GM19351 (cell line): ENCODE measurements around the gene CTAG1B.
"Not testable (repeated sequence)": the region's sequence is repeated elsewhere in the genome, so short reads cannot be mapped to it uniquely, and the experiment has no call there.

Experiments used
- ATAC-seq: cut with Tn5 transposase; IDR thresholded peaks from one replicate; pipeline ENCODE4 v1.9.1; 2021; ENCODE audit warnings: mild to moderate bottlenecking, moderate library complexity; ENCODE audit not compliant: unreplicated experiment

Gene CTAG1B

GRCh38 chrX:154628960-154629359, 9.9 kb upstream of the CTAG1B start:
- ATAC-seq = not testable (repeated sequence)

GRCh38 chrX:154620767-154621414, 1.8 kb upstream of the CTAG1B start:
- not testable (repeated sequence) for ATAC-seq

- ATAC-seq = not testable (repeated sequence)
Measured at GRCh38 chrX:154613586-154613985, 5.5 kb downstream of the CTAG1B start.

GRCh38 chrX:154611146-154611545, 7.9 kb downstream of the CTAG1B start:
- ATAC-seq = not testable (repeated sequence)

GRCh38 chrX:154608823-154609222, 10.3 kb downstream of the CTAG1B start:
- not testable (repeated sequence) for ATAC-seq

GRCh38 chrX:154607976-154608375, 11.1 kb downstream of the CTAG1B start:
- ATAC-seq = not testable (repeated sequence)

GRCh38 chrX:154607370-154607769, 11.7 kb downstream of the CTAG1B start:
- no peak for ATAC-seq

- ATAC-seq = no peak
Measured at GRCh38 chrX:154605566-154605965, 13.5 kb downstream of the CTAG1B start.

- ATAC-seq = no peak
Measured at GRCh38 chrX:154603438-154604430, 15.3 kb downstream of the CTAG1B start.

GRCh38 chrX:154602766-154603437, 16.2 kb downstream of the CTAG1B start:
- no peak for ATAC-seq

- ATAC-seq = no peak
Measured at GRCh38 chrX:154602226-154602625, 16.9 kb downstream of the CTAG1B start.

GRCh38 chrX:154600759-154601374, 18.2 kb downstream of the CTAG1B start:
- ATAC-seq = no peak

- no peak for ATAC-seq
Measured at GRCh38 chrX:154599531-154599930, 19.6 kb downstream of the CTAG1B start.

GRCh38 chrX:154598656-154599055, 20.4 kb downstream of the CTAG1B start:
- ATAC-seq = no peak

- no peak for ATAC-seq
Measured at GRCh38 chrX:154597221-154597620, 21.9 kb downstream of the CTAG1B start.

GRCh38 chrX:154596290-154596929, 22.7 kb downstream of the CTAG1B start:
- ATAC-seq = no peak

GRCh38 chrX:154595559-154596249, 23.4 kb downstream of the CTAG1B start:
- no peak for ATAC-seq

GRCh38 chrX:154594491-154594890, 24.6 kb downstream of the CTAG1B start:
- no peak for ATAC-seq

- ATAC-seq = no peak
Measured at GRCh38 chrX:154593201-154593600, 25.9 kb downstream of the CTAG1B start.

GRCh38 chrX:154592505-154592904, 26.6 kb downstream of the CTAG1B start:
- ATAC-seq = no peak
